BJ (cell line): ENCODE data around the gene RASSF5. TPM values are rescaled to one million over a fixed set of nuclear protein-coding genes. Genes with fewer than 3 reads are reported as not detected.
A peak's percentile ranks its signal among the peaks of the same experiment; 100 is the strongest.

Source experiments
- CTCF ChIA-PET: fragments of 350-600 bp; formaldehyde crosslinking; extraction: SDS; loops from one replicate; lab custom pipeline; 2021; ENCODE audit warnings: antibody characterized with exemption, inconsistent platforms; lab: Yijun Ruan, JAX
- POLR2A ChIA-PET: fragments of 300-600 bp; sonication (Branson Sonifier 250); formaldehyde crosslinking; extraction: SDS; loops from one replicate; lab custom pipeline; 2021; ENCODE audit warnings: antibody characterized with exemption; lab: Charles Lee
- DNase-seq: peaks from one replicate; pipeline ENCODE4 v3.0.0-alpha.2; 2011; ENCODE audit warnings: low read depth
- H3K27me3 ChIP-seq: 2 replicates; pipeline ENCODE4 v1.6.0; 2011; ENCODE audit warnings: low read length; ENCODE audit not compliant: control insufficient read depth, insufficient read depth
- H3K36me3 ChIP-seq: 2 replicates; pipeline ENCODE4 v1.5.1; 2011; ENCODE audit warnings: low read length; ENCODE audit not compliant: control insufficient read depth, insufficient read depth
- H3K4me3 ChIP-seq: 2 replicates; pipeline ENCODE4 v1.5.1; 2011; ENCODE audit warnings: low read depth, mild to moderate bottlenecking, control low read depth, low read length
- polyA plus RNA-seq: library from polyadenylated mRNA; depleted of rRNA; stranded (reverse); fragments of >200 nt; gene quantifications from 2 replicates; pipeline ENCODE4 v1.2.3, GENCODE V29; 2011
- TF ChIP-seq, protein P1 (sequence below): IDR thresholded peaks from 2 replicates; pipeline ENCODE4 v1.5.1; 2011; ENCODE audit warnings: low read depth, mild to moderate bottlenecking, control low read depth, inconsistent platforms, low read length, moderate library complexity; ENCODE audit not compliant: insufficient read depth

RASSF5 gene
- polyA plus RNA-seq, 1 experiment = 2.1 TPM

DNA sequence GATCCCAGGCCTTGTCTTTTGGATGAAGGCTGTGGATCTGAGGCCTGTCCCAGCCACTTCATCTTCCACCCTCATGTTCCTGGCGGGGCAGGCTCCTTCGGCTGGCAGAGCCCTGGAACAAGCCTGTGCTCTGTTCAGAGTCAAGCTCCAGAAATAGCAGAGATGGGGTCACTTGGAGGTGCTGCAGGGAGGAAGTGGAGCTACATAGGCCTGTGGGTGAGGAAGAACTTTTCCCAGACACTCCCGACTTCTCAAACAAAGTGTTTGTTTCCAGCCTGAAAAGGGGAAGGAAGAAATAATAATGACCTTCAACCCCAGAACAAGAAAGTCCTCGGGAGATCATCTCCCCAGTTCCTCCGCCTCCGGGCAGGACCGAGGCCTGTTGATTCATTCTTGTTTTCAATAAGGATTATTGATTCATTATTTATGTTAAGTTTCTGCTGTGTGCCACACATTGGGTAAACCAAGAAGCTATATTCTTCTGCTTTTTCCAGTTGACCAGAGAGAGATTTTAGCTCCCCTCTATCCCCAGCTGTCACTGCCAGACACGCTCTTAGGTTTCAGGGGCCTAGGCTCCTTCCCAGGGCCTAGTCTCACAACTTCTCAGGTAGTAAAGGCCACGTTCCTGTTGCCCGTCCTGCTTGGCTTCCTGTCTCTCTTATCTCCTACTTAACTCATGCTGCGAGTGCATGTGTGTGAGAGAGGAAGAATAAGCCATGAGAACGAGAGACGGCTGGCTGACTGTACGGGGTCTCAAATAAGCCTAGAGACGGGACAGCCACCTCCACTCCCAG, 20.1 kb upstream of the RASSF5 start:
- ChIA-PET CTCF (interaction anchor here (0.7 to 6.9 kb wide), 4 partner anchors 8 to 176 kb away, joined by 3 to 150 read pairs (median 26); no protein-coding TSS in a partner anchor), POLR2A (no interaction called here)
- TF ChIP-seq, protein P1, sequence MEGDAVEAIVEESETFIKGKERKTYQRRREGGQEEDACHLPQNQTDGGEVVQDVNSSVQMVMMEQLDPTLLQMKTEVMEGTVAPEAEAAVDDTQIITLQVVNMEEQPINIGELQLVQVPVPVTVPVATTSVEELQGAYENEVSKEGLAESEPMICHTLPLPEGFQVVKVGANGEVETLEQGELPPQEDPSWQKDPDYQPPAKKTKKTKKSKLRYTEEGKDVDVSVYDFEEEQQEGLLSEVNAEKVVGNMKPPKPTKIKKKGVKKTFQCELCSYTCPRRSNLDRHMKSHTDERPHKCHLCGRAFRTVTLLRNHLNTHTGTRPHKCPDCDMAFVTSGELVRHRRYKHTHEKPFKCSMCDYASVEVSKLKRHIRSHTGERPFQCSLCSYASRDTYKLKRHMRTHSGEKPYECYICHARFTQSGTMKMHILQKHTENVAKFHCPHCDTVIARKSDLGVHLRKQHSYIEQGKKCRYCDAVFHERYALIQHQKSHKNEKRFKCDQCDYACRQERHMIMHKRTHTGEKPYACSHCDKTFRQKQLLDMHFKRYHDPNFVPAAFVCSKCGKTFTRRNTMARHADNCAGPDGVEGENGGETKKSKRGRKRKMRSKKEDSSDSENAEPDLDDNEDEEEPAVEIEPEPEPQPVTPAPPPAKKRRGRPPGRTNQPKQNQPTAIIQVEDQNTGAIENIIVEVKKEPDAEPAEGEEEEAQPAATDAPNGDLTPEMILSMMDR = no peak
- DNase-seq = no peak
- H3K4me3 ChIP-seq = no peak overlapping the region
- H3K27me3 ChIP-seq = no peaks in the 10 kb centered on the region; the same call in 1 of the 2 replicates
- H3K36me3 ChIP-seq = peaks cover 45% of the 10 kb centered on the region

DNA sequence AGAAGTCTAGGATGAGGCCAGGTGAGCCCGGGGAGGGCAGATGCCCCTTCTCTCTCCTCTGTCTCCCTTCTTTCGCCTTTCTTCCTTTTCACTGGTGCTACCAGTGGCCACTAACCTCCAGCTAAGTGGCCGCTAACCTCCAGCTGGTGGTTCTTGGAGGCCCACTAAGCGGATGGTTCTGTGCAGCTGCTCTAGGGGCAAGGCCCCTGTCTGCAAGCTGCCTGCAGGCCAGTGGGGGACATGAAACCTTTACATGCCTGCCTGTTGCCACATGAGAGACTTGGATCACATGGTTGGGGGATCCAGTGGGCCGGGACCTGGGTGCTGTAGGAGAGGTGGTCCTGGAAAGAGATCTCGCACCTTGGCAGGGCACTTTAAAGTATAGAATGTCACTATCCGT, 19.4 kb upstream of the RASSF5 start:
- H3K4me3 ChIP-seq = no peak overlapping the region
- no peaks in the 10 kb centered on the region; the same call in 1 of the 2 replicates for H3K27me3 ChIP-seq
- TF ChIP-seq, protein P1 = no peak
- no peak for DNase-seq
- CTCF ChIA-PET = interaction anchor here (3.9 to 6.9 kb wide), 2 partner anchors 9 to 98 kb away, joined by 49 to 150 read pairs; no protein-coding TSS in a partner anchor
- peaks cover 42% of the 10 kb centered on the region for H3K36me3 ChIP-seq
- POLR2A ChIA-PET = no interaction called here

DNA sequence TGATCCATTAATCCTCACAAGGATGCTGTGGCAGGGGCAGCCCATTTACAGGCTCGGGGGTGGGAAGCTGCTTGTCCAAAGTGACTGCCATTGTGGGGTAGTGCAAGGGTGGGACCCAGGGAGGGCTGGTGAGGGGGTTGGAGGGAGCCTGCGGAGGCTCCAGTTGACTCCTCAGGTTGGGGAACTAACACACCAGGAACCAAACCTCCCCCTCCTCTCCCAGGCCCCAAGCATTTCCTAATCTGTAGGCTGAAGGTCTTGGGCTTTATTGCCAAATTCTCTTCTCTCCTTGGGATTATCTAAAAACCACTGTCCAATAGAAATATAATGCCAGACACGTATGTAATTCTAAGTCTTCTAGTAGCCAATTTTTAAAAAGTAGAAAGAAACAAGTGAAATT, 18.9 kb upstream of the RASSF5 start:
- TF ChIP-seq, protein P1 = no peak
- DNase-seq = no peak
- no peak overlapping the region for H3K4me3 ChIP-seq
- no peaks in the 10 kb centered on the region; the same call in 1 of the 2 replicates for H3K27me3 ChIP-seq
- peaks cover 41% of the 10 kb centered on the region for H3K36me3 ChIP-seq
- ChIA-PET POLR2A (no interaction called here), CTCF (interaction anchor here (3.5 to 6.9 kb wide), 4 partner anchors 10 to 98 kb away, joined by 16 to 150 read pairs (median 52); no protein-coding TSS in a partner anchor)

DNA sequence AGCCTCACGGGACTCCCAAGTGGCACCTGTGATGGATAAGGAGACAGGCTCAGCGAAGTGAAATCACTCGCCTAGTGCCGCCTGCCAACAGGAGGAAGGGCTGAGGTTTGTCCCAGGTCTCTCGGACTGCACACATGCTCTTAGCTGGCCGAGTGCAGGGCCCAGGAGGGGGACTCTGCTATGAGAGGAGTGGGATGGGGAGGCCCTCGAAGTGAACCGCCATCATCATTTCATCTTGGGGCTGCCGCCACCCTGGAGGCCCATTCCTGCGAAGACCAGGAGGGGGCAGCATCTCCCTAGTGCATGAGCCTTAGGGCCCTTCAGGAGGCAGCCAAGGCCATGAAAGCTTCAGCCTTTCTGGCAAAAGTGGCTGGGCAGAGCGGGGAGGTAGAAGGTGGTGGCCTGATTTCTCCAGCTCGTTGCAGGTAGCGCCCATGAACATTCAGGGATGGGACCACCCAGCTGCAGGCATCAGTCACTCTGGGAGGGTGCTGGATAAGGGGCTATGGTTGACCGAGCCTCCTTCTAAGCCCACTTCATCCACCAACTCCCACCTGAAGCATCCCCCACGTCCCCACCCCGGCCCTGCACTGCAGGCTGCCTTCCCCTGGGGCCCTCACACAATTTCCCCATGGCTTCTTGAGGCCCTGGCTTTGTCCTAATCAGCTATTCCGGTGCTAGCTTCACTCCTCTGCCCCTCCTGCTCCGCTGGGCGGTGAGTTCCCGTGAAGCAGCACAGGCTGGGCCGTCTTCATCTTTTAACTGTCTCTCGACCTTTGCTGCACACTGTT, 17.2 kb upstream of the RASSF5 start:
- H3K4me3 ChIP-seq = no peak overlapping the region
- ChIA-PET CTCF (interaction anchor here (0.6 to 6.9 kb wide), 41 partner anchors 10 to 492 kb away, joined by 3 to 150 read pairs (median 6); partner anchors contain the start of genes DYRK3, EIF2D and IKBKE), POLR2A (interaction anchor here (0.5 kb wide), 1 partner anchor 112 kb away, joined by 3 read pairs; no protein-coding TSS in a partner anchor)
- no peak for DNase-seq
- peaks cover 44% of the 10 kb centered on the region for H3K36me3 ChIP-seq
- TF ChIP-seq, protein P1 = peak; percentile 98
- no peaks in the 10 kb centered on the region; the same call in 1 of the 2 replicates for H3K27me3 ChIP-seq
